Limb (tissue), 2 donors: ENCODE data around the gene UBXN1.
"Not testable (repeated sequence)": the region's sequence is repeated elsewhere in the genome, so short reads cannot be mapped to it uniquely, and the experiment has no call there.

Source experiments
- DNase-seq, 2 donors: peaks; one replicate each; pipeline ENCODE4 v3.0.0-alpha.2; 2016; ENCODE audit errors: extremely low spot score in 2 of 2

The UBXN1 gene

DNA sequence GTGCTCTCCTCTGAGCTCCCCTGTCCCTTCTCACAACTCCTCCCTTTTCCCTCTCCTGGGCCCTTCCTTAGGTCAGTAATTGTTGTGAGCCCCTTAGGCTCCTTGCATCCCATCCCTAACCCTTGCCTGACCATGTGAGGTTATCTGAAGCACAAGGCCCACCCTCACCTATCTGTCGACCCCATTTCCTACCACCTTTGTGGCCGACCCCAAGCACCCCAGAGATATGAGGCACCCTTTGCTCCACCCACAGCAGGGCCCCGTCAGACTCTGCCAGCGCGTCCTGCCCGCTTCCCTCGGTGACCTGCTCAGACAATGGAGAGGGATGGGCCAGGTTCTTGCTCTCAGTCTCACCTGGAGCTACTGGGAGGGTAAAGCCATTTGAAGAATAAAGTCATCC lies 29.9 kb upstream of the UBXN1 start:
- peak in 1 of 2 donors; percentile 40 for DNase-seq

DNA sequence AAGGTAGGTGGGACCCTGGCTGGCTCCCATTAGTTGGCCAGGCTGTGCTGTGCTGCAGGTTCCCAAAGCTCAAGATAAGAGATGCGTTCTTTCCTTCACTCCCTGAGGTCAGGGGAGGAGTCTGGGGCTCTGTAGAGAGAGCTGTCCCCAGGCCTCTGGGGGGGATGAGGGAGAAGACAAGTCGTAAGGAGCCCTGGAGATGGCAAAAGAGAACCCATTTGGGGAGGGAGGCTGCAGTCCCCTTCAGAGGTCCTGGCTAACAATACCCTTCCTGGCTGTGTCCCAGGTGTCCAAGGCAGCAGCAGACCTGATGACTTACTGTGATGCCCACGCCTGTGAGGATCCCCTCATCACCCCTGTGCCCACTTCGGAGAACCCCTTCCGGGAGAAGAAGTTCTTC lies 29.5 kb upstream of the UBXN1 start:
- no peak for DNase-seq

DNA sequence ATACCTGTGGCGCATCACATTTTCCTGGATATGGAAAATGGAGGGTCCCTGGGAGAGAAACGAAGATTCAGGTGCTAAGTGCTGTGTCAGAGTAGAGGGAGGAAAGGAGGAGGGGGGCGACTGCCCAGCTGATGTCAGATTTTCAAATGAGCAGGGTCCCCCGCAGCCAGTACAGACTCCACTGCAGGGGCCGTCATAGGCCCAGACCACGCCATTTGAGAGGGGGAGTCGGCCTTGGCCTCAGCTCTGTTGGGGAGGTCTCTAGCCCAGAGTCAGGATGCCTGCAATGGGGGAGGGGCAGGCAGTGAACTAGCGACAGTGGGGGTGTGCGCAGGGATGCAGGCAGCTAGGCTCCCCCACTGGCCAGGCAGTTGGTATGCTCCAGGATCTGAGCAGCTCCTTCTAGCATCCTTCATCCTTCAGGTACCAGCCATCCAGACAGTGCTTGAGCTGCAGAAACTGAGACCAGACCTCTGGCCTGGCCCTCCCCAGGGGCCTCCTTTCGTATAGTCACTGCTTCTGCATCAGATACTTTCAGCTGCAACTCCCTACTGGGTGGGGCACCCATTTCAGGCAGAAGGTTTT lies 28.5 kb upstream of the UBXN1 start, which contains the start of the genes BSCL2 and GNG3:
BSCL2 (minus strand) TSS at position 148 of the 585 bp plus-strand sequence. CDS start 229 bp downstream, outside the sequence.
GNG3 (plus strand) TSS at position 400 of the 585 bp plus-strand sequence. CDS start 620 bp downstream, outside the sequence.
- DNase-seq, result peak in 1 of 2 donors; percentile 90

DNA sequence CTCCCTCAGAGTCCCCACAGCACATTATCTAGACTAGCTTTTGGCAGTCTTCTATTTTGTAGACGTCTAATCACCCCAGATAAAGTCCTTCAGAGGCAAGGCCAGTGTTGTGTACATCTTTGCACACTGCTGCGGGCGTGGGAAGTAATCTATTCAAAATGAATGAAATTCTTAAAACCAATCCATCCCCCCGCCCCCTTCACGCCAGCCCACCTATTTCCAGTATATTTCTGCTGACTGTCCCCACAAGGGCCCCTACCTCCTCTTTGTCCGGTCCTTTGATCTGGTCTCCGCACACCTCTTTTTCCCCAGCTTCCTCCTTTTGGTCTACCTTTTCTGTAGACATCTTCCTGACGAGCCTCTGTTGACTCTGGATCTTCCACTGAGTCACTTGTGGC lies 28.0 kb upstream of the UBXN1 start:
- DNase-seq, result no peak

DNA sequence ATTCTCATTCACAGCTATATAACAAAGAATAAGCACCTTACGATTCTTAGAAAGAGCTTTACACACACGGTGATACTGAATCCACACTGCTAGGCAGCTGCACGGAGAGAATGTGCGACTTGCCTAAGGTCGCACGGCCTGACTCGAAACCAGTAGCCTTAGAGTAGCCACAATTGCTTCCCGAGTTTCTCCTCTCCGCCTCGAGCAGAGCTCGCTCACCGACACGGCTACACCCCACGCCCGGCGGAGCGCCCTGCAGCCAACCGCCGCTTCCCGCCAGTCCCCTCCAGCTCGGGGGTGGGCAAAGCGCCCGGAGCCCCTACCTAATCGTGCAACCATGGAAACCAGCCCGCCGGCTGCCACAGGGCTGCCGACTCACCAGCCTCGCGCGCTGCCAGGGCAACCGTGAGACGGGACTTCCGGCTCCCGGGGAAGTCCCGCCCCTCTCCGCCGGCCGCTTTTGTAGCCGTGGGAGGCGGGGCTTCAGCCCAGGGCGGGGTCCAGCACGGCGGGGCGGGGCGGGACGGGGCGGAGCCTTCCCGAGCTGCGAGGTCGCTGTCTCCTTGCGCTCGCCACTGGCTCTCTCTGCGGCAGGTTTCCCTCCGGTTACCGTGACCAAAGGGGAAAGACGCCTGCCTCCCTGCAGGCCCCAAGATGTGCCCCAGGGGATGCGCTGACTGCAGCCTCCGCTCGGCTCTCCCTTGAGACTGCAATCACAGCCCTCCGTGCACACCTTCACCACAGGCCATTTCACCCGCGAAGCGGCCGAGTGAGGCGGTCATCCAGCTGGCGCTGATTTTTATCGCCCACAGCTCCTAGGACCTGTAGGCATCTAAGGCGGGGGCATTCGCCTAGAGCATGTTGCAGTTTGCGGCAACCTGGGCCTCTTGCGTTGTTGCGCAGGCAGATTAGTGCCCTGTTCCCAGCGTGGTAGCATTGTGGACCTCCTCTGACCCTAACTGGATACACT lies 27.3 kb upstream of the UBXN1 start:
- DNase-seq, result peak; percentile 94 to 97

DNA sequence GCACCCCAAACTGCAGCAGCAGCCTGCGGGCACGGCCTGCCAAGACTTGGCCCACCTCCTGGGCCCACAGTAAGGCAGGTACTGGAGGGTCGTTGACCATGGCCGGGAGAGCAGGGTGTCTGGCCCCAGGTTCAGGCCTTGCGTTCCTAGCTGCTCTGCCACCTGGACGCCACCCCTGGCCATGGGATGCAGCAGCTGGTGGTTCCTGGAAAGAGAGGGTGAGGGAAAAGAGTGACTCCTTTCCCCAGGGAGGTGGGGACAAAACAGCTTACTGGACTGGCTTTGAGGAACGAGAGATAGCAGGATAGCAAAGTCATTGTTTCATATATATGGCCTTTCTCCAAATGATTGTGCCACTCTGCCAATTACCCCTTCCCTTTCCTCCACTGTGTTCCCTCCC lies 26.5 kb upstream of the UBXN1 start:
- no peak for DNase-seq

DNA sequence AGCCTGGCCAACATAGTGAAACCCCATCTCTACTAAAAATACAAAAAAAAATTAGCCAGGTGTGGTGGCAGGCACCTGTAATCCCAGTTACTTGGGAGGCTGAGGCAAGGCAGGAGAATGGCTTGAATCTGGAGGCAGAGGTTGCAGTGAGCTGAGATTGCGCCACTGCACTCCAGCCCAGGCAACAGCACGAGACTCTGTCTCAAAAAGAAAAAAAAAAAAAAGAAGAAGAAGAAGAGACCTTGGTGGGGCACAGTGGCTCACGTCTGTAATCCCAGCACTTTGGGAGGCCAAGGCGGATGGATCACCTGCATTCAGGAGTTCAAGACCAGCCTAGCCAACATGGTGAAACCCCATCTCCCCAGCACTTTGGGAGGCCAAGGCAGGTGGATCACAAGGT lies 25.0 kb upstream of the UBXN1 start:
- not testable (repeated sequence) for DNase-seq

DNA sequence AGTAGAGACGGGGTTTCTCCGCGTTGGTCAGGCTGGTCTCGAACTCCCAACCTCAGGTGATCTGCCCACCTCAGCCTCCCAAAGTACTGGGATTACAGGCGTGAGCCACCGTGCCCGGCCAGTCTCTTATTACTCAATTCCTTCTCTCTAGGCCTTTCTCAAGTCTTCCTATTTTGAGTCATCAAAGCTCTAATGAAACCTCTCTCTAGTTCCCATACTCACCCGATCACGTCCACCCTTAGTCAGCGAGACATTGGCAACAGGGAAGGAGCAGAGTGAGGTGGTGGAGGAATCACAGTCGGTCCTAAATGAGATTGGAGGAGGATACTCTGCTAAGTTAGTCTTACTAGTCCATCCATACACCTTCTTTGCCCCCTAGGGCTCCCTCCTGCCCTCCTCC lies 23.4 kb upstream of the UBXN1 start:
- DNase-seq, result no peak

DNA sequence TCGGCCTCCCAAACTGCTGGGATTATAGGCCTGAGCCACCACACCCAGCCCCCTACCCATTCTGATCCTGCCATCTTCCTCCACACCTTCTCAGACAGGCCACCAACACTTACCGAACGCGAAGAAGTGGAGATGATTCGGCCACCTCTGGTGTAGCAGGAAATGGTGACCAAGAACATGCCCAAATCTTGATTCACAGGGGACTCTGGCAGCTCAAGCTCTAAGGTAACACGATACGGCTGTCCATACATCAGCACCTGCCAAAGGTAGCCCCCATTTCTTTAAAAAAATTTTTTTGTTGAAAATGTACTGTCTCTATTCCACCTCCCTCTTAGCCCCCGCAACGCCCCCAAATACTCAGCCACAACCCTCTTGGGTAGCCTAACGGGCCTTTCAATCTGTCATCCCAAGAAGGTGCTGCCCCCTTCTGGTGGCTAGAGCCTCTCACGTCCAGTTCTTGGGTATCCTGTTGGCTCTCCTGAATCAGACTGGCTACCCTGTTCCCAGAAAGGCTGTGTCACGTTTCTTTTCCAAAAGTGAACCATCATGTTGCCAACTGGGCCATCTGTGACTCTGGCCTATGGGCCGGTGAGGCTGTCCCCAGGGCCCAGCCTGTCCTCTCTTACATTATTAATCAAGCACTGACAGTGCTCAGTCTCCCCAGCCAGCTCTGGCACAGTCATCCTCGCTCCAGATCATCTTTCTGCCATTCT lies 15.7 kb upstream of the UBXN1 start:
- peak; percentile 69 to 80 for DNase-seq

DNA sequence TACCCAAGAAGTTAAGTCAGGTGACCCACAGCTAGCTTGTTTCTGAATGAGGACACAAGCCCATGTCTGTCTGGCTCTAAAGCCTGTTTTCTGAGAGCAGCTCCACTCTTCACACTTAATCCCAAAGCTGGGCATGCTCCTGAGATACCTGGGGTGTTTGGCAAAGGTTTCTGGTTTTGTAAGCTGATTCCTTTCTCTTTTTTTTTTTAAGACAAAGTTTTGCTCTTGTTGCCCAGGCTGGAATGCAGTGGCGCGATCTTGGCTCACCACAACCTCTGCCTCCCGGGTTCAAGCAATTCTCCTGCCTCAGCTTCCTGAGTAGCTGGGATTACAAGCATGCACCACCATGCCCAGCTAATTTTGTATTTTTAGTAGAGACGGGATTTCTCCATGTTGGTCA lies 14.8 kb upstream of the UBXN1 start:
- DNase-seq, result not testable (repeated sequence)

DNA sequence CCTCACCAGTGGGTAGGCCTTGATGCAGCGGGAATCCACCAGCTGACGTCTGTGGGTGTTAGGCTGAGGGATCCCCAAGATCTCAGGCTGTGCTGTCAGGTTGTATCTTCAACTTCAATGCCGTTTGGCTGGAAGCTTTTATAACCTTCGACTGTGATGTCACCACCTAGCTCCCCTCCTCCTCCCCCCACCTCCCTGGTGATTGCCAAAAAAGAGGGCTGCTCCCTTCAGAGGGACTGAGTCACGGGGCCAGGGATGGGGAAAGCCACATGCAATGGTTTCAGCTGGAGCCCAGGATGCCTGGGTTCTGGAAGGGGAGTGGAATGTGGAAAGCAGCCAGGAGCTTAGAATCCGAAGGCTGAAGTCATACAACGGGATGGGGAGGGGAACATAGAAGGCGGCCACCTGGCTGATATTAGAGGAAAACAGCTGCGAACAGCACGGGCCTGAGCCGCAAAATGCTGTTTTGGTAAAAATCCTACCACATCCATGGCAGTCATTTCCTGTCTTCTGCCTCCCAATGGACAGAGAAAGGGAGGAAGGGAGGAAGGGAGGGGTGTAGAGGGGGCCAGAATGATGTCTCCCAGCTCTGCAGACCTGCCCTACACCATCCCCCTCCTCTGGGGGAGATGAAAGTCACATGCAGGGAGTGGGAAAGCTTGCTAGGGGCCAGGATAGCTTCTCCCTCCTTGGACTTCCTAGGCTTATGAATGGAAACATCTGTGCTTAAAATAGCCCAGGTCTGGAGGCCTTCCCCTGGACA lies 10.7 kb upstream of the UBXN1 start, which contains the start of gene LRRN4CL:
LRRN4CL (minus strand) TSS at position 110 of the 763 bp plus-strand sequence. CDS start 1,022 bp downstream, outside the sequence.
- DNase-seq, result peak; percentile 78 to 89

DNA sequence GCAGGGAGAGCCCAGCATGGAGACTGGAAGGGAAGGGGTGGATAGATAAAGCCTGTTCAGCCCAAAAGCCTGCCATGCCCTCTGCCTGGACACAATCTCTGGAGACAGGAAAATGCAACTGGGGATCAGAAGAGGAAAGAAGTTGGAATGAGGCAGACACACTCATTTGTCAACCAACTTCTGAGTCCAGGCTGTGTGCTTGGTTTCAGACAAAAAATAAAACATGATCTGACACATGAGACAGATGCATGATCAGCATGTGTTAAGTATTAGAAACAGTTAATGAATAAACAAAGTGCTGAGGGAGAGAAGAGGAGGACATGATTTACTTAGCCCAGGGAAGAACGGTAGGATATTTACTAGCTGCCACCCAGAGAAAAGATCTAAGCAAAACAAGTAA lies 9.6 kb upstream of the UBXN1 start:
- DNase-seq, result no peak

DNA sequence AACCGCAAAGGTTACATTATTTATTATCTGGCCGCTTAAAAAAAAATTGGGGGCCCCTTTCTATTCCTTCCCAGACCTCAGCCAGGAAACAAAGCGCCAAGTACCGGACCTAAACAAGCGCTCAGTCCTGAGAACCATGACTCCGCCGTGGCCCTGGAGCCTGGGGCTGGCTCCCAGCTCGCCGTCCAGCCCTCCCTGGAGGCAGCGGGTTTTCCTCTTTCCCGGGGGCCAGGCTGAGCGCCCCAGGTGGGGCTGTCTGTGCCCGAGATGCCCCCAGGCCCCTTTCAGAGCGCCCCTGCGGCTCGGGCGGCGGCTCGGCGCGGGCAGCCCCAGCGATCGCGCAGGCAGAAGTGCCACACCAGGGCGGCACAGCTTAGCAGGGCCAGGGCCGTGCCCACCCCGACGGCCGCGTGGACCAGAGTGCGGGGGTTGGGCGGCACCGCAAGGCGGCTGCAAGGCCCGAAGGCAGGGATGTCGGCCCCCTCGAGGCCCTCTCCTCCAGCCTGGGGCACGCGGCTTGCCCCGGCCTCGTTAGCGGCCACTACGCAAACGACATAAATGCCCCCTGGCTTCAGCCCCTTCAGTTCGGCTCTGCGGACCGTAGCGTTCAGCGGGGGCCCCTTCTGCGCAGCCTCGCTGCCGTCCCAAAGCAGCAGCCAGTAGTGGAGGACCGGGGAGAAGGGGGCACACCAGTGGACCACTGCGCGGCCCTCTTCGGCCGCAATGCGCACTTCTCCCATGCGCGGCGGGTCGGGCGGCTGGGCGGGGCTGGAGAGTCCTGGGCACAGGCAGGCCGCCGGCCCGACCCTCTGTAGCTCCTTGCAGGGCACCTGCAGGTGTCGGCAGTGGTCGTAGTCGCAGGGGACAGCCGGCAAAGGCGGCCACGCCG lies 8.9 kb upstream of the UBXN1 start:
- peak in 1 of 2 donors; percentile 53 for DNase-seq

DNA sequence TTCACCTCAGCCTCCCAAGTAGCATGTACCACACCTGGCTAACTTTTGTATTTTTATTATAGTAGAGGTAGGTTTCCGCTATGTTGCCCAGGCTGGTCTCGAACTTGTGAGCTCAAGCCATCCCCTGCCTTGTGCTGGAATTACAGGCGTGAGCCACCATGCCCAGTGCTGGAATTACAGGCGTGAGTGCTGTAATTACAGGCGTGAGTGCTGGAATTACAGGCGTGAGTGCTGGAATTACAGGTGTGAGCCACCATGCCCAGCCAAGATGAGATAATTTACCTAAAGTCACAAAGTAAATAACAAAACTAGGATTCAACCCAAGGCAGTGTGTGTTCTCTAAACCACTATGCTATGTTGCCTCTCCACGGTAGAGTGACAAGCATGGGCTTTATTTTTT lies 3.6 kb upstream of the UBXN1 start:
- no peak for DNase-seq

DNA sequence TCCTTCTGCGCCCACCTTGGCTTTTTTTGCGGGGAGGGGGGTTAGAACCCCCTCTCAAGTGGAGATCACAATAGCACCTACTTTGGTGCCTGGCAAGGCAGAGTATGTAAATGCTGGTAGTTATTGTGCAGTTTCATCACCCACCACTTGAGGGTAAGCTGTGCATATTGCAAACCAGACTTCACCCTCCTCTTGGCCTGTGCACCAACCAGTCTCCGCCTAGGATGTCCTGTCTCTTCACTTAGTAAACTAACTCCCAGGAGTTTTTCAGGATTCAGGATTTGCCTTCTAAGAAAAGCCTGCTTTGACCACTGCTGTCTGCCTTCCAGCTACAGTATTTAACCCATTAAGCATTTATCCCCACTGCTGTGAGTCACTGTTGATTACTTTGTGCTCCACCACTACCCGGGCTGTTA lies 2.0 kb upstream of the UBXN1 start:
- peak in 1 of 2 donors; percentile 43 for DNase-seq

DNA sequence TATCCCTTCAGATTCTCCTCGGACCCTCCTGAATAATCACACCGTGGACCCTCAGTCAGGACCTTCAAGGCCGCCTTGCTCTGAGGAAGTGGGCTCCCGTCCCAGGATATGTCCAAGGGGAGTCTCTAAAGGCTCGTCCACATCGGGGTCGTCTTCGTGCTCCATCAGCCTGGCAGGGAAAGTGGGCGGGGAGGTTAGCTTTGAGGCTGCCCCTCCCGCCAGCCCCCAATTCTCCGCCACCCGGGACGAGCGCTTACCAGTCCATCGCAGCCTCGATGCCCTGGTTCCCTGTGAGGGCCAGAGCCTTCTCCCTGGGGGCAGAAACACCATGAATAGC lies 472 bp downstream of the UBXN1 start:
- no peak for DNase-seq

DNA sequence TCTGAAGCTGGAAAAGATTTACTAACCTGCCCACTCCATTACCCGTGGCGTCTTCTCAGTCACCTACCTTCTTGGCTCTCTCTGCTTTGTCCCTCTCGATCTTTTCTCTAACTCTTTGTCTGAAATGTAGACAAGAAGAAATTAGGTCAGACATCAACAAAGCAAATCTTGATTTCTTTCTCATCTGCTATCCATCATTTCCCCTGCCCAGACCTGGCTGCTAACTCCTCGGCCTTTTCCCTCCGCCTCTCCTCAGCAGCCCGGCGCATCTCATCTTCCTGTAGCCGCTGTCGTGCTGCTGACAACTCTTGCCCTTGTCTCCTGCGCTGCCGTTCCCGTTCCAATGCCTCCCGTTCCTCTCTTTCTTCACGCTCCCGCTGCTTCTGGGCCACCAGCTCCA lies 1.2 kb downstream of the UBXN1 start:
- DNase-seq, result no peak

DNA sequence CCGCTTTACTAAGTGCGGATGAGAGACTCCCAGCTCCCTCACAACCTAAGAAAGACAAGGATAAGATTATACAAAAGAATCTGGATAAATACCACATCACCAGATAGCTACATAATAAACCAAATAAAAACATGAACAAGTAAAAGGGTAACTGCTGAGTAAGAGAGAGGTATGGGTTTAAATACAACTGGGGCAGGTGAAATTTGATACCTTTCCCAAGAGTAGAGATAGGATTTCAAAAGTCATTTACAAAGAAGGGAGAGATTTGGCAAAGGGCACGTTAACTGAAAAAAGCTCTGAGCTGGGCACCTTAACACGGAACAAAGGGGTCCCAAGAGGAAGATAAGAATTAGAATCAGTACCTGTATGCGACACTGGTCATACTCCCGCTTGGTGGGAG lies 1.7 kb downstream of the UBXN1 start:
- no peak for DNase-seq

DNA sequence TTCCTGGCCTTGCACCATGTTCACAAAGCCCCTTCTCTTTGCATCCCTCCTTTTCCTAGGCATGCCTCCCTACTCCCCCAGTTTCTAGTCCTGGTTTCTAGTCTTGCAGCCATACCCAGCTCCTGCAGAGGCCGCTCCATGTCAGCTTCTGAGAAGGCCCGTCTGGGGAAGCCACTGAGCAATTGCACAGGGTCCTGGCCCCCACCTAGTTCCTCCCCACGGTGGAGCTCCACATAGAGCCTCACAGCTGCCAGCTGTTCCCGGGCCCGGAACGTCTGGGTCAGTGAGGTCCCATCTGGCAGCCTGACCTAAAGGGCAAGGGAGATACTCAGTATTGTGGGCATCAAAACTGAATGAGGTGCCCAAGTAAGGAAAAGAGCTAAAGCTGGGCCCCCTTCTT lies 2.2 kb downstream of the UBXN1 start:
- no peak for DNase-seq

DNA sequence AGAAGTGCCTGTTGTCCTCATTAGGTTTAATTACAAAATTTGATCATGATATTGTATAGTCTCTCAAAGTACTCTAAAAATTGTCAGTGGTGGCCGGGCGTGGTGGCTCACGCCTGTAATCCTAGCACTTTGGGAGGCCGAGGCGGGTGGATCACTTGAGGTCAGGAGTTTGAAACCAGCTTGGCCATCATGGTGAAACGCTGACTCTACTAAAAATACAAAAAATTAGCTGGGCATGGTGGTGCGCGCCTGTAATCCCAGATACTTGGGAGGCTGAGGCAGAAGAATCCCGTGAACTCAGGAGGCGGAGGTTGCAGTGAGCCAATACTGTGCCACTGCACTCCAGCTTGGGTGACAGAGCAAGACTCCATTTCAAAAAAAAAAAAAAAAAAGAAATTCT lies 3.5 kb downstream of the UBXN1 start:
- not testable (repeated sequence) for DNase-seq
